Fibroblast of skin of left quadriceps (primary cell): ENCODE measurements around the gene EBLN2.

Source experiments
- DNase-seq, 2 experiments: peaks; one replicate each; pipeline ENCODE4 v3.0.0-alpha.2; 2013; ENCODE audit warnings: low read depth in 2 of 2

The EBLN2 gene

DNA sequence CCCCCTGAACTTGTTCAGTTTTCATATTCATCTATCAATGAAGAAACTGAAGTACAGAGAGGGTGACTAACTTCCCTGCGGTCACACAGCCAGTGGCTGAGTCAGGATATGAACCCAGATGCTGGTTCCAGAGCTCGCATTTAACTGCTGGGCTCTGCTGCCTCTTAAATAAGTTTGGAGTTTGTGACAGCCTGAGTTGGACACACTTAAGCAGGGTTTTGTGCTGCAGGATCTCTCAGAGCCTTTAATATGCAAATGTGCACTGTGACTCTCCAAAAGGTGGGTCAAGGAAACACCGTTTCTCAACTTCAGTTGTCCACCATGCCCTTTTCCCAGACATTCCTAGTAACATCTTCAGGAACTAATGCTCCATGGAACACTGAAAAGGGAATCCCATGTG is 45.8 kb downstream of the EBLN2 start:
- no peak for DNase-seq

DNA sequence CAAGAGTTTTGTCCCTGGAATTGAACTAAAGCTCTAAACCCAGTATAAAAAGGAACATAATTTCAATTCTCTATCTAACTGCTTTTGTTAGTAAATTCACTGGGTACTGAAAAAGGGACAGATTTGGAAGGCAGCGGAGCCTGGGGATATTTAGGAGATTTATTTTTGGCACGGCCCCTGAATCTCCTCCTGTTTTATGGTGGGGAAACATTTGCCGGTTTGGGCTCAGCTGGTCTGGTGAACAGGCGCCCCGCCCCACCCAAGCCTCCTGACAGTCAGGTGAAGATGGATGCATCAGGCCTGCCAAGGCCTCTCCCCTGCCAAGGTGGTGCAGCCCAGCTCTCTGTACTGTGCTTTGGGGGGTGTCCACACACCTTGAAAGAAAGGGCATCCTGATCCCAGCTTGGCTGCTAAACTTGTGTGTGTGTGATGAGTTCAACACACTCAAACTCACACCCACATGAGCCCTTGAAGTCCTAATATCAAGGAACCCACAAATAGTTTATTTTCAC is 46.3 kb downstream of the EBLN2 start:
- no peak for DNase-seq

DNA sequence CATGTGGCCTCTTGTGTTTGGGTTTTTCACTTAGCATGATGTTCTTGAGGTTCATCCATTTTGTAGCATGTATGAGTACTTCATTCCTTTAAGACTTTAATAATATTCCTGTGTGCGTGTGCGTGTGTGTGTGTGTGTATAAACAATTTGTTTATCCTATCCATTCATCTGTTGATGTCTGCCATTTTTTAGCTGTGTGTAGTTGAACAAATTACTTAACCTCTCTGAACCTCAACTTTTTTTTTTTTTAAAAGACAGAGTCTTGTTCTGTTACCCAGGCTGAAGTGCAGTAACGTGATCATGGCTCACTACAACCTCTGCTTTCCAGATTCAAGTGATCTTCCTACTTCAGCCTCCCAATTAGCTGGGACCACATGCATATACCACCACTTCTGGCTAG is 47.3 kb downstream of the EBLN2 start:
- no peak for DNase-seq

DNA sequence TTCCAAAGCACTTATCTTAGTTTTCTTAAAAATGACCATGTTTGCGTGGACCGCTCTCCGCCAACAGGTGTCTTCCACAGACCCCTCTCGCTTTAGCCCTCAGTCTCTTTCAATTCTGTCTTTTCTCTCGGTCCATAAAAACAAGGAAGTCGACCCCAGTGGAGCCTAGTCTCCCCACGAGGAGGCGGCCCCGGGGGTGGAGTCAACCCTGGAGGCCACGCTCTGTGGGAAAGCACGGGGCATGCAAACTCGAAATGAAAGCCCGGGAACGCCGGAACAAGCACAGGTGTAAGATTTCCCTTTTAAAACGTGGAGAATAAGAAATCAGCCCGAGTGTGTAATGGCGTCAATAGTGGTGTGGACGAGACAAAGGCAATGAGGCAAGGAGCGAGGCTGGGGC is 49.1 kb downstream of the EBLN2 start:
- no peak for DNase-seq
